ENCODE results near the gene C2CD2.

DNA sequence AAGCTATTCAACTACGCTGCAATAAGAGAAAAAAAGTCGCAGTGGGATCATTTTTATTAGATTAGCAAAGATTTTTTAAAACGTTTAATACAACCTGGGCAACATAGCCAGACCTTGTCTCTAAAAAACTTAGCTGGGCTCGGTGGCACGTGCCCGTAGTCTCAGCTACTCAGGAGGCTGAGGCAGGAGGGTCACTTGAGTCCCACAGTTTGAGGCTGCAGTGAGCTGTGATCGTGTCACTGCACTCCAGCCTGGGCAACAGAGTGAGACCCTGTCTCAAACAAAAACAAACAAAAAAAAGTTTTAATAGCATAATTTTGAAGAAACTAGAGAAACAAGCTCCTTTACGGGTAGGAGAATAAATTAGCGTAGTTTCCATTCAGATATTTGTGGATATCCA lies 73.7 kb downstream of the C2CD2 start:
- TF ChIP-seq, protein P1, sequence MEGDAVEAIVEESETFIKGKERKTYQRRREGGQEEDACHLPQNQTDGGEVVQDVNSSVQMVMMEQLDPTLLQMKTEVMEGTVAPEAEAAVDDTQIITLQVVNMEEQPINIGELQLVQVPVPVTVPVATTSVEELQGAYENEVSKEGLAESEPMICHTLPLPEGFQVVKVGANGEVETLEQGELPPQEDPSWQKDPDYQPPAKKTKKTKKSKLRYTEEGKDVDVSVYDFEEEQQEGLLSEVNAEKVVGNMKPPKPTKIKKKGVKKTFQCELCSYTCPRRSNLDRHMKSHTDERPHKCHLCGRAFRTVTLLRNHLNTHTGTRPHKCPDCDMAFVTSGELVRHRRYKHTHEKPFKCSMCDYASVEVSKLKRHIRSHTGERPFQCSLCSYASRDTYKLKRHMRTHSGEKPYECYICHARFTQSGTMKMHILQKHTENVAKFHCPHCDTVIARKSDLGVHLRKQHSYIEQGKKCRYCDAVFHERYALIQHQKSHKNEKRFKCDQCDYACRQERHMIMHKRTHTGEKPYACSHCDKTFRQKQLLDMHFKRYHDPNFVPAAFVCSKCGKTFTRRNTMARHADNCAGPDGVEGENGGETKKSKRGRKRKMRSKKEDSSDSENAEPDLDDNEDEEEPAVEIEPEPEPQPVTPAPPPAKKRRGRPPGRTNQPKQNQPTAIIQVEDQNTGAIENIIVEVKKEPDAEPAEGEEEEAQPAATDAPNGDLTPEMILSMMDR (IDR thresholded peaks at IDR 0.05; ENCODE audit: low read depth, low read length): no peak
- TF ChIP-seq EZH2phosphoT487 (IDR thresholded peaks at IDR 0.05; ENCODE audit: low read depth): no peak
